ENCODE data around the gene C2orf68. TPM values are rescaled to one million over a fixed set of nuclear protein-coding genes. Genes with fewer than 3 reads are reported as not detected.

The C2orf68 gene
- total and polyA plus RNA-seq, 9 of the 15 experiments (the other 6 are each of a cell fraction or from before 2014, with no cell fraction given): 22.1 to 50.0 (median 31.8) TPM

DNA sequence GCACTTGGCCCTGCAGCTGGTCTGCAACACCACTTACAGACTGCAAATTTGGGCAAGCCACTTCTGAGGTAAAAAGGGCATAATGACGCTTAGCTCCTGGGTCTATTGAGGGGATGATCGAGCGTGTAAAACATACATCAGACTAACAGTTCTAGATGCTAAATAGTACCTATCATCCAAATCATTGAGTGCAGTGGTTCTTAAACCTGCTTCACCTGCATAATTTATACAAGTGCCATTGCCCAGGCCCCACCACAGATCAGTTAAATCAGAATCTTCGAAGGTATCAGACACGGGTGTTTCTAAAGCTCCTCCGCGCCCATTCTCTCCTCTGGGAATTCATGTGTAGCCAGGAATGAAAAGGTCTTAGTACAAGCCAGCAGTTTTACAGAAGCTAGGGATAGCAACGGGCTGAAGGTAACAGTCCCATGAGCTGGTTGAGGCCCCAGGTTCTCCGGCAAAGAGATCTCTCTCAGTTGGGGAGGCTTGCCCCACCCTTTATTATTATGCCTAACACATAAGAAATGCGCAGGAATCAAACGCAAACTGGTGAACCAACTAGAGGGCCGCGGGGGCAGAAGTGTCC, 17.1 kb downstream of the C2orf68 start:
- Histone ChIP-seq H3K27me3 (ENCODE audit: control insufficient read depth in 2 of 2, insufficient read depth in 2 of 2, low read length in 2 of 2) (no peaks in the 10 kb centered on the region), H3K79me2 (ENCODE audit: control insufficient read depth, insufficient read depth, low read length) (peaks cover 28% of the 10 kb centered on the region), H3K4me2 (ENCODE audit: insufficient read depth, low read length) (peak overlapping the region; percentile 86), H3K4me3 (peak overlapping the region; percentile 62), H3K36me3 (ENCODE audit: control insufficient read depth, insufficient read depth, low read length) (peaks cover 25% of the 10 kb centered on the region; the same call in 2 of the 3 replicates), H4K20me1 (replicated peaks; ENCODE audit: control insufficient read depth, insufficient read depth, low read length) (no peaks in the 10 kb centered on the region), H3K9ac (ENCODE audit: insufficient read depth in 1 of 2, low read depth in 2 of 2, low read length in 2 of 2) (peak overlapping the region; percentile 79 to 91), H3K27ac (ENCODE audit: extremely low read depth, low read depth, low read length) (peak overlapping the region; percentile 74), H3K9me3 (replicated peaks; ENCODE audit: control insufficient read depth, insufficient read depth, low read depth, low read length) (no peaks in the 10 kb centered on the region), H3K9me1 (ENCODE audit: control insufficient read depth, insufficient read depth, low read length) (no peaks in the 10 kb centered on the region), H3K4me1 (replicated peaks in 1 of 2; ENCODE audit: control insufficient read depth in 2 of 2, insufficient read depth in 2 of 2, low read length in 2 of 2) (peaks cover 6 to 26% of the 10 kb centered on the region in 2 experiments), H2AFZ (ENCODE audit: low read depth, low read length) (peak overlapping the region; percentile 88)
- in situ Hi-C loops (cut with MboI) (no loop called here), intact Hi-C loops (cut with micrococcal nuclease) (no loop called here)
- 7% methylated on average over 13 of the region's 13 CpGs for WGBS (ENCODE audit: insufficient coverage, low coverage, missing lambda C conversion rate)
- BruUV-seq (replicated peaks): TSS peak; percentile 94
- DNase-seq (ENCODE audit: extremely low read depth in 1 of 4, low spot score in 3 of 4) (no peak), FAIRE-seq (no peak), ATAC-seq (peak; percentile 2; the same call in 2 of the 3 replicates)
- POLR2A ChIA-PET: interaction anchor here (0.6 to 4.4 kb wide), 19 partner anchors 7 to 267 kb away, joined by 3 to 31 read pairs (median 5); partner anchors contain the start of genes C2orf68, ELMOD3, MAT2A and RETSAT
- CTCF ChIA-PET (ENCODE audit: low intra/inter-chr PET ratio): no interaction called here
- TF ChIP-seq, protein P1, sequence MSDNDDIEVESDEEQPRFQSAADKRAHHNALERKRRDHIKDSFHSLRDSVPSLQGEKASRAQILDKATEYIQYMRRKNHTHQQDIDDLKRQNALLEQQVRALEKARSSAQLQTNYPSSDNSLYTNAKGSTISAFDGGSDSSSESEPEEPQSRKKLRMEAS (CRISPR knock-in tag; IDR thresholded peaks at IDR 0.05): no peak
- TF ChIP-seq, protein P2, sequence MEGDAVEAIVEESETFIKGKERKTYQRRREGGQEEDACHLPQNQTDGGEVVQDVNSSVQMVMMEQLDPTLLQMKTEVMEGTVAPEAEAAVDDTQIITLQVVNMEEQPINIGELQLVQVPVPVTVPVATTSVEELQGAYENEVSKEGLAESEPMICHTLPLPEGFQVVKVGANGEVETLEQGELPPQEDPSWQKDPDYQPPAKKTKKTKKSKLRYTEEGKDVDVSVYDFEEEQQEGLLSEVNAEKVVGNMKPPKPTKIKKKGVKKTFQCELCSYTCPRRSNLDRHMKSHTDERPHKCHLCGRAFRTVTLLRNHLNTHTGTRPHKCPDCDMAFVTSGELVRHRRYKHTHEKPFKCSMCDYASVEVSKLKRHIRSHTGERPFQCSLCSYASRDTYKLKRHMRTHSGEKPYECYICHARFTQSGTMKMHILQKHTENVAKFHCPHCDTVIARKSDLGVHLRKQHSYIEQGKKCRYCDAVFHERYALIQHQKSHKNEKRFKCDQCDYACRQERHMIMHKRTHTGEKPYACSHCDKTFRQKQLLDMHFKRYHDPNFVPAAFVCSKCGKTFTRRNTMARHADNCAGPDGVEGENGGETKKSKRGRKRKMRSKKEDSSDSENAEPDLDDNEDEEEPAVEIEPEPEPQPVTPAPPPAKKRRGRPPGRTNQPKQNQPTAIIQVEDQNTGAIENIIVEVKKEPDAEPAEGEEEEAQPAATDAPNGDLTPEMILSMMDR (IDR thresholded peaks at IDR 0.05 in 2 of 3, conservative IDR thresholded peaks at IDR 0.05 in 1 of 3; ENCODE audit: insufficient read depth in 2 of 3, low read depth in 1 of 3, low read length in 3 of 3): 0 out of 6 replicates have a peak, but pooled peaks of 1 of the 3 experiments have one; percentile 1
- TF ChIP-seq NFE2L1 (tag; IDR thresholded peaks at IDR 0.05; ENCODE audit: borderline replicate concordance, low read depth) (no peak), ARHGAP35 (IDR thresholded peaks at IDR 0.05; ENCODE audit: partially characterized antibody) (no peak), ZNF695 (CRISPR knock-in tag; IDR thresholded peaks at IDR 0.05) (no peak), LARP7 (IDR thresholded peaks at IDR 0.05) (no peak), STAT5A (IDR thresholded peaks at IDR 0.05; ENCODE audit: borderline replicate concordance, low read length) (no peak), CREM (IDR thresholded peaks at IDR 0.05; ENCODE audit: low read depth) (no peak), BRD4 (IDR thresholded peaks at IDR 0.05) (0 out of 2 replicates have a peak, but pooled peaks have one; percentile 33), RBM25 (IDR thresholded peaks at IDR 0.05; ENCODE audit: low read depth, low read length, severe bottlenecking) (no peak), ZNF79 (CRISPR knock-in tag; IDR thresholded peaks at IDR 0.05; ENCODE audit: low read depth) (no peak)
- TF ChIP-seq, protein P3, sequence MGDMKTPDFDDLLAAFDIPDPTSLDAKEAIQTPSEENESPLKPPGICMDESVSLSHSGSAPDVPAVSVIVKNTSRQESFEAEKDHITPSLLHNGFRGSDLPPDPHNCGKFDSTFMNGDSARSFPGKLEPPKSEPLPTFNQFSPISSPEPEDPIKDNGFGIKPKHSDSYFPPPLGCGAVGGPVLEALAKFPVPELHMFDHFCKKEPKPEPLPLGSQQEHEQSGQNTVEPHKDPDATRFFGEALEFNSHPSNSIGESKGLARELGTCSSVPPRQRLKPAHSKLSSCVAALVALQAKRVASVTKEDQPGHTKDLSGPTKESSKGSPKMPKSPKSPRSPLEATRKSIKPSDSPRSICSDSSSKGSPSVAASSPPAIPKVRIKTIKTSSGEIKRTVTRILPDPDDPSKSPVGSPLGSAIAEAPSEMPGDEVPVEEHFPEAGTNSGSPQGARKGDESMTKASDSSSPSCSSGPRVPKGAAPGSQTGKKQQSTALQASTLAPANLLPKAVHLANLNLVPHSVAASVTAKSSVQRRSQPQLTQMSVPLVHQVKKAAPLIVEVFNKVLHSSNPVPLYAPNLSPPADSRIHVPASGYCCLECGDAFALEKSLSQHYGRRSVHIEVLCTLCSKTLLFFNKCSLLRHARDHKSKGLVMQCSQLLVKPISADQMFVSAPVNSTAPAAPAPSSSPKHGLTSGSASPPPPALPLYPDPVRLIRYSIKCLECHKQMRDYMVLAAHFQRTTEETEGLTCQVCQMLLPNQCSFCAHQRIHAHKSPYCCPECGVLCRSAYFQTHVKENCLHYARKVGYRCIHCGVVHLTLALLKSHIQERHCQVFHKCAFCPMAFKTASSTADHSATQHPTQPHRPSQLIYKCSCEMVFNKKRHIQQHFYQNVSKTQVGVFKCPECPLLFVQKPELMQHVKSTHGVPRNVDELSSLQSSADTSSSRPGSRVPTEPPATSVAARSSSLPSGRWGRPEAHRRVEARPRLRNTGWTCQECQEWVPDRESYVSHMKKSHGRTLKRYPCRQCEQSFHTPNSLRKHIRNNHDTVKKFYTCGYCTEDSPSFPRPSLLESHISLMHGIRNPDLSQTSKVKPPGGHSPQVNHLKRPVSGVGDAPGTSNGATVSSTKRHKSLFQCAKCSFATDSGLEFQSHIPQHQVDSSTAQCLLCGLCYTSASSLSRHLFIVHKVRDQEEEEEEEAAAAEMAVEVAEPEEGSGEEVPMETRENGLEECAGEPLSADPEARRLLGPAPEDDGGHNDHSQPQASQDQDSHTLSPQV (IDR thresholded peaks at IDR 0.05): 0 out of 2 replicates have a peak, but pooled peaks have one; percentile 10
- TF ChIP-seq, protein P4, sequence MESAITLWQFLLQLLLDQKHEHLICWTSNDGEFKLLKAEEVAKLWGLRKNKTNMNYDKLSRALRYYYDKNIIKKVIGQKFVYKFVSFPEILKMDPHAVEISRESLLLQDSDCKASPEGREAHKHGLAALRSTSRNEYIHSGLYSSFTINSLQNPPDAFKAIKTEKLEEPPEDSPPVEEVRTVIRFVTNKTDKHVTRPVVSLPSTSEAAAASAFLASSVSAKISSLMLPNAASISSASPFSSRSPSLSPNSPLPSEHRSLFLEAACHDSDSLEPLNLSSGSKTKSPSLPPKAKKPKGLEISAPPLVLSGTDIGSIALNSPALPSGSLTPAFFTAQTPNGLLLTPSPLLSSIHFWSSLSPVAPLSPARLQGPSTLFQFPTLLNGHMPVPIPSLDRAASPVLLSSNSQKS (CRISPR knock-in tag; IDR thresholded peaks at IDR 0.05): 0 out of 2 replicates have a peak, but pooled peaks have one; percentile 52
